GM12892 (cell line): ENCODE measurements around the gene HLF.

Experiments used
- POLR2A ChIP-seq: IDR thresholded peaks from 2 replicates; pipeline ENCODE4 v1.6.1; 2011; ENCODE audit warnings: low read depth, low read length, control low read depth
- POLR2AphosphoS5 ChIP-seq: IDR thresholded peaks from 2 replicates; pipeline ENCODE4 v1.6.1; 2011; ENCODE audit warnings: low read depth, low read length, control low read depth
- TAF1 ChIP-seq: IDR thresholded peaks from 2 replicates; pipeline ENCODE4 v1.6.1; 2011; ENCODE audit warnings: low read depth, mild to moderate bottlenecking, control low read depth, low read length, borderline replicate concordance

GRCh38 chr17:55302407-55302787 is 37.6 kb downstream of the HLF start:
- TF ChIP-seq POLR2AphosphoS5 (no peak), POLR2A (no peak), TAF1 (no peak)
